ENCODE data around the gene DENND2D. TPM values are rescaled to one million over a fixed set of nuclear protein-coding genes. Genes with fewer than 3 reads are reported as not detected.
A peak's percentile ranks its signal among the peaks of the same experiment; 100 is the strongest.

Gene DENND2D
- total RNA-seq, 1 experiment from 2014 or later: 0.11 TPM

GRCh38 chr1:111212634-111213335 lies 12.3 kb upstream of the DENND2D start:
- Histone ChIP-seq H2BK20ac (ENCODE audit: low read depth, low read length, poor library complexity, severe bottlenecking) (no peak overlapping the region), H3K18ac (ENCODE audit: insufficient read length, low read depth, low read length) (no peak overlapping the region), H4K5ac (ENCODE audit: insufficient read length, low read depth, low read length) (no peak overlapping the region), H3K27ac (ENCODE audit: insufficient read length, low read depth, low read length) (no peak overlapping the region), H3K23ac (ENCODE audit: insufficient read length, low read depth, low read length) (no peak overlapping the region), H3K27me3 (ENCODE audit: insufficient read depth, low read length) (no peaks in the 10 kb centered on the region; the same call in 1 of the 2 replicates), H2AK5ac (ENCODE audit: insufficient read length, low read length) (no peak overlapping the region), H3K23me2 (ENCODE audit: insufficient read length, low read depth, low read length, poor library complexity, severe bottlenecking) (no peaks in the 10 kb centered on the region), H2BK120ac (ENCODE audit: low read depth, low read length, poor library complexity, severe bottlenecking) (no peak overlapping the region), H4K20me1 (ENCODE audit: control insufficient read depth, insufficient read depth, insufficient read length) (no peaks in the 10 kb centered on the region), H3K79me2 (ENCODE audit: insufficient read depth, low read length) (no peaks in the 10 kb centered on the region), H3K56ac (ENCODE audit: insufficient read length, low read depth, low read length) (no peak overlapping the region), H2BK12ac (ENCODE audit: insufficient read length, low read depth, low read length) (no peak overlapping the region), H3K4me2 (ENCODE audit: insufficient read depth, insufficient read length, low read length) (no peak overlapping the region), H2BK15ac (ENCODE audit: low read depth, low read length) (no peak overlapping the region), H4K91ac (ENCODE audit: insufficient read length, low read depth, low read length) (no peak overlapping the region), H3K9me3 (ENCODE audit: control insufficient read depth, low read depth, low read length) (no peaks in the 10 kb centered on the region), H2BK5ac (ENCODE audit: insufficient read length, low read length) (no peak overlapping the region), H3K9ac (ENCODE audit: extremely low read depth, insufficient read length, low read length) (no peak overlapping the region), H3K4me1 (ENCODE audit: insufficient read depth, low read length) (peaks cover 7% of the 10 kb centered on the region; the same call in 1 of the 2 replicates), H2AFZ (ENCODE audit: low read length) (no peak overlapping the region), H3K4ac (ENCODE audit: low read depth, low read length) (no peak overlapping the region), H3K14ac (ENCODE audit: insufficient read depth, low read length) (no peak overlapping the region), H4K8ac (replicated peaks; ENCODE audit: insufficient read length, low read depth, low read length) (no peak overlapping the region), H3K79me1 (ENCODE audit: insufficient read depth, low read depth, low read length, poor library complexity, severe bottlenecking) (no peaks in the 10 kb centered on the region), H3T11ph (ENCODE audit: low read length) (no peak overlapping the region)
- H3K36me3 Mint-ChIP-seq (ENCODE audit: insufficient read depth in 1 of 3, low read depth in 3 of 3): peaks cover 0 to 4% (median 0%) of the 10 kb centered on the region in 3 experiments; a peak in 2 of 7 replicates
- peaks cover 32 to 38% of the 10 kb centered on the region in 2 experiments for H3K4me1 Mint-ChIP-seq
- H3K27ac Mint-ChIP-seq: 0 out of 7 replicates have a peak overlapping the region, but pooled peaks of 1 of the 3 experiments have one; percentile 19
- no peak for TF ChIP-seq CTCF (conservative IDR thresholded peaks at IDR 0.05)
- H3K4me3 Mint-ChIP-seq: no peak overlapping the region
- H3K9me3 Mint-ChIP-seq: no peaks in the 10 kb centered on the region; a peak in 2 of 5 replicates
- no peaks in the 10 kb centered on the region for H3K27me3 Mint-ChIP-seq (ENCODE audit: low read depth)
- WGBS (ENCODE audit: extremely low coverage, insufficient read length, low lambda C conversion rate): no CpG with 5 or more reads among the region's 5 CpGs
- no peak for DNase-seq

Measured in H9 (cell line).